Measurements from ENCODE around the gene CCDC116.

The CCDC116 gene

DNA sequence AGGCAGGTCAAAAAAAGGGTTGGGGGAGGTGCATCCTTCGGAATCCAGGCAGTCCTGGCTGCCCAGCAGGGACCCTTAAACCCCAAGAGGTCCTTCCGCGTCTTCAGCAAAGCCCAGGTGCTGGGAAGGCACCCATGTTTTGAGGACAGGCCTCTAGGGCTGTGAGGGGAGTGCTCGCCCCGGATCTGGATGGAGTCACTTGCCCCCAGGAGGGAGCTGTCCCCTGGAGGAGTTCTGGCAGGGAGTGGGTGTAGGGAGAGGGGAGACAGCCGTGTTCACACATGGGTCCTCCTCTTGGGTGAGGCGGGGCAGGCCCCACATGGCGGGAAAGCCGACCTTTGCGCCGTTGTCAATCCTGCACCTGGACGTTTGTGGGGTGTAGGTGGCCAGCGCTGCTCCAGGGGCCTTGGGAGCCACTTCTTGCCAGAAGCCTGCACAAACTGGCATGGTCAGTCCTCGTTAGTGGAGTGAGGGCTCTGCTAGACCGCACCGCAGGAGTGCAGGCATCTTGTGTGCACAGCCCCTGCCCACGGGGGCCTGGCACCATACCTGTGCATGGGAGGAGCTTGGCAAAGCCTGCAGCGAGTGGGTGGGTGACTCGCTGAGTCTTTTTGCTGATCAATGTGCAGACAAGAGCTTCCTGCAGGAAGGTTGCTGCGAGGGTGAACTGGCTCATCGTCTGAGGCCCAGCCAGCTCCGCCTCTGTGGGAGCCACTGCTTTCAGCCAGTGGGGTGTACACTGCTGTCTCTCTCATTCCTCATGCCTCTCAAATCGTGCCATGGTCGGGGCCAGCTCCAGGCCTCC is 49.2 kb downstream of the CCDC116 start:
- Histone ChIP-seq H3K4me1 (ENCODE audit: control insufficient read depth in 2 of 2, insufficient read depth in 2 of 2, low read length in 2 of 2) (no peaks in the 10 kb centered on the region), H3K27me3 (ENCODE audit: control insufficient read depth in 2 of 2, insufficient read depth in 2 of 2, low read length in 2 of 2) (no peaks in the 10 kb centered on the region), H3K9ac (ENCODE audit: low read depth in 1 of 2, low read length in 2 of 2) (no peak overlapping the region), H3K4me3 (ENCODE audit: low read length in 2 of 2) (no peak overlapping the region), H3K27ac (ENCODE audit: low read depth in 2 of 2, low read length in 2 of 2) (no peak overlapping the region), H3K9me3 (ENCODE audit: control insufficient read depth in 2 of 2, low read length in 2 of 2) (no peaks in the 10 kb centered on the region), H3K36me3 (ENCODE audit: control insufficient read depth in 2 of 2, insufficient read depth in 2 of 2, low read length in 2 of 2) (peaks cover 40 to 45% of the 10 kb centered on the region in 2 donors)

DNA sequence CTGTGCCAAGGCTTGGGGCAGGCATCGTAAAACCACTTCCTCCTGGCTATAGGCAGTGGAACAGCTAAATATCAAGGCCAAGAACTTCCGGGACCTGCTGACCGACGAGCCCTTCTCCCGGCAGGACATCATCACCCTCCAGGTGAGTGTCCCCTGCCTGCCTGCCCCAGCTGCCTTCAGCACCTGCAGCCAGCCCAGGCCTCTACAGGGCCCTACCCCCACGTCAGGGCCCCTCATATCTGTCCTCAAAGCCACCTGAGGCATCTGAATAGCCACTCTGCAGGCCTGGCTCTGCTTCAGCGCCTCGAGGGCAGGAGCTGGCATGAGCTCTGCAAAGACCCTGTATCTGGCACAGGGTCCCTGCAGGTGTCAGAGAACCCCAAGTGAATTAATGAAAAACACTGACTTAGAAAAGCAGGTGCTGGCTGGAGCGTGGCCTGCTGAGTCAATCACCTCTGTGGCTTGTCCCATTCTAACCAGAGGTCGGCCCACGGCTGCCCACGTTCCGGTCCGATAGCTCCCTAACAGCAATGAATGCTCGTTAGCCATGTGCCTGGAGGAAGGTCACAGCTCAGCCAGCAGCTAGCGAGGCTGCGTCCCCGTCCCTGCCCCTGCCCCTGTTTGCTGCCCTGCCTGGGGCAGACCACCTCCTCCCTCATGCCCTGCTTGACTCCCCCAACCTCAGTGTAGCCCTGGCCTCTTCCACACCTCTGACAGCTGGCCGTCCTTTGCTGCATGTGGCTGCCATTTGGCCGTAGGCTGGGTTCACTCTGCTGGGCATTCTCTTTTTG is 50.0 kb downstream of the CCDC116 start:
- no peak overlapping the region for H3K4me3 ChIP-seq (ENCODE audit: low read length in 2 of 2)
- H3K27me3 ChIP-seq (ENCODE audit: control insufficient read depth in 2 of 2, insufficient read depth in 2 of 2, low read length in 2 of 2), result no peaks in the 10 kb centered on the region
- no peaks in the 10 kb centered on the region for H3K4me1 ChIP-seq (ENCODE audit: control insufficient read depth in 2 of 2, insufficient read depth in 2 of 2, low read length in 2 of 2)
- no peaks in the 10 kb centered on the region for H3K9me3 ChIP-seq (ENCODE audit: control insufficient read depth in 2 of 2, low read length in 2 of 2)
- peaks cover 45 to 51% of the 10 kb centered on the region in 2 donors for H3K36me3 ChIP-seq (ENCODE audit: control insufficient read depth in 2 of 2, insufficient read depth in 2 of 2, low read length in 2 of 2)
- no peak overlapping the region for H3K27ac ChIP-seq (ENCODE audit: low read depth in 2 of 2, low read length in 2 of 2)
- H3K9ac ChIP-seq (ENCODE audit: low read depth in 1 of 2, low read length in 2 of 2), result no peak overlapping the region

DNA sequence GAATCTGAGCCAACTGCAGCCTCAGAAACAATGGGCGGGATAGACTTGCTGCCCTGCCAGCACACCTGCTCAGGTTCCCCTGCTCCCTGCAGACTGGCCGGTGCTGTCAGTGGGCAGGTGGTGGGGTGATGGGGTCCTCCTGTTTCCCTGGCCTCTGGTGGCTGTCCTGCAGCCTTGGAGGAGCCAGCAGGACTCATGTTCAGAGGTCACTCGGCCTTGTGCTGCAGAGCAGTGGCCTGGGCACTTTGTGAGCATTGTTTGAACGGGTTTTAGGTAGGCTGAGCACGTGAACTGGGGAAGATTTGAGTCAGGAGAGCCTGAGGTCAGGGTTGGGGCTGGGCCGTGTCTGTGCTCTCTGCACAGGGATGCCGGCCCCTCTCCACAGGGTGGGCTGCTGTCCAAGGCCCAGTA is 50.8 kb downstream of the CCDC116 start:
- Histone ChIP-seq H3K27ac (ENCODE audit: low read depth in 2 of 2, low read length in 2 of 2) (no peak overlapping the region), H3K9ac (ENCODE audit: low read depth in 1 of 2, low read length in 2 of 2) (no peak overlapping the region), H3K27me3 (ENCODE audit: control insufficient read depth in 2 of 2, insufficient read depth in 2 of 2, low read length in 2 of 2) (no peaks in the 10 kb centered on the region), H3K9me3 (ENCODE audit: control insufficient read depth in 2 of 2, low read length in 2 of 2) (no peaks in the 10 kb centered on the region), H3K4me1 (ENCODE audit: control insufficient read depth in 2 of 2, insufficient read depth in 2 of 2, low read length in 2 of 2) (no peaks in the 10 kb centered on the region), H3K4me3 (ENCODE audit: low read length in 2 of 2) (no peak overlapping the region), H3K36me3 (ENCODE audit: control insufficient read depth in 2 of 2, insufficient read depth in 2 of 2, low read length in 2 of 2) (peaks cover 45 to 54% of the 10 kb centered on the region in 2 donors)

DNA sequence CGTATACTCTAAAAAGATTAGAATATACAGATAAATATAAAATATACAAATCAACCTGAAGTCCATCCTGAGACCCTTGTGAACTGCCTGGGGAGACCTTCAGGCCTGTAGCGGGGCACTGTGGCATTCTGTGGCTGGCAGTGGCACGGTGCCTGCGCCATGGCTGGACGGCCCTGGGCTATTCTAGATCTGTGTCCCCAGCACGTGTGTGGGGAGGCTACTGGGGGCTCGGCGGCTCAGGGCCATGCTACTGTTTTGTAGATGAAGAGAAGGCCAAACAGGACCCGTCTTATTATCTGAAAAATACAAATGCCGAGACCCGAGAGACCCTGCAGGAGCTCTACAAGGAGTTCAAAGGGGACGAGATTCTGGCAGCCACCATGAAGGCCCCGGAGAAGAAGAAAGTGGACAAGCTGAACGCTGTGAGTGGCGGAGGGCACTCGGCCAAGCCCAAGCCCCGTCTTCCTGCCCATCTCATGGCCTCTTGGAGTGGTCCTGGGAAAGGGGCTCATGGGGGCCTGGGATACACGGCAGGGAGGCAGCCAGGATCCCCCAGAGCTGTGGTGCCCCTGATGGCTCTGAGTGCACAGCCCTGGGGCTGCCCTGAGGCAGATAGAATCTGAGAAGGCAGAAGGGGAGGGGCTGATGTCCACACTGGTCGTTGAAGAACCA is 52.1 kb downstream of the CCDC116 start:
- Histone ChIP-seq H3K27ac (ENCODE audit: low read depth in 2 of 2, low read length in 2 of 2) (no peak overlapping the region), H3K9ac (ENCODE audit: low read depth in 1 of 2, low read length in 2 of 2) (no peak overlapping the region), H3K36me3 (ENCODE audit: control insufficient read depth in 2 of 2, insufficient read depth in 2 of 2, low read length in 2 of 2) (peaks cover 52 to 56% of the 10 kb centered on the region in 2 donors)

DNA sequence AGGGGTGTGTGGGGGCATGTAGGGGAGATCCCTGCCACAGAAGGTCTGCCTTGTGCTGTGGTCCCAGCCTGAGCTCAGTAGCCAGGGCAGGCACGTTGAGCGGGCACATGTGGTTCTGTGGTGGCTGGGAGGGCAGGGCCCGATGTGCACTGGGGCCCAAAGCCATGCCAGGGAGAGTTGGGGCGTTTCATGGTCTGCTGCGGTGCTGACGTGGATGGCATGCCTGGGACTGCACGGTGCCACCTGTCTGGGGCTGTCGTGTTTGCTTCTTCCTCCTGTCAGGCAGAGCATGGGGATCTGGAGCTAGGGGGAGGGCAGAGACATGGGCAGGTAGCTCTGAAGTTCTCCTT is 52.6 kb downstream of the CCDC116 start:
- H3K27me3 ChIP-seq (ENCODE audit: control insufficient read depth in 2 of 2, insufficient read depth in 2 of 2, low read length in 2 of 2), result no peaks in the 10 kb centered on the region
- H3K9me3 ChIP-seq (ENCODE audit: control insufficient read depth in 2 of 2, low read length in 2 of 2), result no peaks in the 10 kb centered on the region
- H3K4me1 ChIP-seq (ENCODE audit: control insufficient read depth in 2 of 2, insufficient read depth in 2 of 2, low read length in 2 of 2), result peaks cover 0 to 3% of the 10 kb centered on the region in 2 donors
- no peak overlapping the region for H3K9ac ChIP-seq (ENCODE audit: low read depth in 1 of 2, low read length in 2 of 2)
- no peak overlapping the region for H3K4me3 ChIP-seq (ENCODE audit: low read length in 2 of 2)
- H3K27ac ChIP-seq (ENCODE audit: low read depth in 2 of 2, low read length in 2 of 2), result no peak overlapping the region
- H3K36me3 ChIP-seq (ENCODE audit: control insufficient read depth in 2 of 2, insufficient read depth in 2 of 2, low read length in 2 of 2), result peaks cover 55 to 61% of the 10 kb centered on the region in 2 donors

More for the DNA sequence above, 52.1 kb downstream of the CCDC116 start:
- Histone ChIP-seq H3K9me3 (ENCODE audit: control insufficient read depth in 2 of 2, low read length in 2 of 2) (no peaks in the 10 kb centered on the region), H3K27me3 (ENCODE audit: control insufficient read depth in 2 of 2, insufficient read depth in 2 of 2, low read length in 2 of 2) (no peaks in the 10 kb centered on the region), H3K4me1 (ENCODE audit: control insufficient read depth in 2 of 2, insufficient read depth in 2 of 2, low read length in 2 of 2) (no peaks in the 10 kb centered on the region), H3K4me3 (ENCODE audit: low read length in 2 of 2) (no peak overlapping the region)

DNA sequence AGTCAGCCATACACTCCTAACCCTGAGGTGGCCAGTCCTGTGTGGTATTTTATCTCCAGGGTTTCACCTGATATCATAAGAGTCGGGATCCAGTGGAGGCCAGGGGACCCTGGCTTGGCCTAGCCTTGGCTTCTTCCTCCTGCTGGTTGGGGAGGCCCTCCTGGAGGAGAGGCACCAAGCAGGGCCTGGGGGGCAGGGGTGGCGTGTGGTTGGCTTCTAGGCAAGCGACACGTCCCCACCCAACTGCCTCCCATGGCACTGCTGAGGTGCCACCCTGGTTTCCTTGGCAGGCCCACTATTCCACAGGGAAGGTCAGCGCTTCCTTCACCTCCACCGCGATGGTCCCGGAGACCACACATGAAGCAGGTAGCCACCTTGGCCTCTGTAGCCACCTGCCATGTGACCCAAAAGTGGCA is 53.6 kb downstream of the CCDC116 start:
- H3K27ac ChIP-seq (ENCODE audit: low read depth in 2 of 2, low read length in 2 of 2), result no peak overlapping the region
- H3K4me1 ChIP-seq (ENCODE audit: control insufficient read depth in 2 of 2, insufficient read depth in 2 of 2, low read length in 2 of 2), result peaks cover 0 to 3% of the 10 kb centered on the region in 2 donors
- peaks cover 53 to 61% of the 10 kb centered on the region in 2 donors for H3K36me3 ChIP-seq (ENCODE audit: control insufficient read depth in 2 of 2, insufficient read depth in 2 of 2, low read length in 2 of 2)
- no peak overlapping the region for H3K9ac ChIP-seq (ENCODE audit: low read depth in 1 of 2, low read length in 2 of 2)
- H3K4me3 ChIP-seq (ENCODE audit: low read length in 2 of 2), result no peak overlapping the region
- no peaks in the 10 kb centered on the region for H3K27me3 ChIP-seq (ENCODE audit: control insufficient read depth in 2 of 2, insufficient read depth in 2 of 2, low read length in 2 of 2)
- H3K9me3 ChIP-seq (ENCODE audit: control insufficient read depth in 2 of 2, low read length in 2 of 2), result no peaks in the 10 kb centered on the region

All from mucosa of rectum (tissue), 2 donors.